HG03064 (cell line): ENCODE measurements around the gene CCDC9B.

Experiments used
- ATAC-seq: cut with Tn5 transposase; IDR thresholded peaks from one replicate; pipeline ENCODE4 v1.9.1; 2021; ENCODE audit warnings: low read depth; ENCODE audit not compliant: unreplicated experiment

CCDC9B gene

DNA sequence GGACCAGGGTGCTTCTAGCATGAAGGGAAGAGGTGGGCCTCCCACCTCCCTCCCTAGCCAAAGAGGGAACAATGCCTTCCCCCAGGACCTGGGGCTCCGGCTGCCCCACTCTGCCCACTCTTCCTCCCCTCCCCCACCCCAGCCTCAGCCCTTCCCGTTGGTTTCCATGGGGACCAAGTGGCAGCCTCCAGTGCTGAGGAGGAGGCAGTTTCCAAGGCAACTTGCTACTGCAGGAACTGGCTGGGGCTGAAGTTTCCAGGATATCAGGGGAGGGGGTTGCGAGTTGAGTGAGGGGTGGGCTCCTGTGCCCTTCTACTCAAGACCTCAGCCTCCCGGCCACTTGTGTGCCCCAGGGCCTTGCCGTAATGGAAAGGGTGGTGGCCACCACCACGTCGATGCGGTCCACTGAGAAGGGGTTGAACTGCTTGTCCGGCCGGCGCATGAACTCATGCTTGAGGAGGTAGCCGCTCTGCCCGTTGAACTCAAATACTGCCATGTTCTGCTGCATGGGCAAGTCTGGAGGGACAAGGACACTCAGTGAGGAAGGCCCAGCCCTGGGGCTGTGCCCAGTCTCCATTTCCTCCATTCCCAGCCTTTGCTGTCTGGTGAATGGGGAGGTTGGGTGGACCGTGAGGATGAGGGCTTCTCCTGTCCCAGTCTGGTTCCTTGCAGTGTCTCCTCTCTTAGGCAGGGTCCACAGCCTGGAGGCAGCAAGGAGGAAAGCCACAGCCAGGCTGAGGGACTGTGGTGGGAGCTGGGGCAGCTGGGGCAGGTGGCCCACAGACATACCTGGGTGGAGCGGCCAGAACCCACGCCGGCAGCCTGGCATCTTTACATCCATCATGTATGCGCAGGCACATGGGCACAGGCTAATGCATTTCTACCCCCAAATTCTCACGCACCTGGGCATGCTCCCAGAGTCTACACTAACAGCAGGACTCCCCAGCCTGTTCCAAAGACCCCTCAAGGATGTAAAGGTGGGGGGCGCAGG, 46.5 kb downstream of the CCDC9B start:
- ATAC-seq: no peak

- no peak for ATAC-seq
Measured at GRCh38 chr15:40293006-40293405, 47.7 kb downstream of the CCDC9B start.

DNA sequence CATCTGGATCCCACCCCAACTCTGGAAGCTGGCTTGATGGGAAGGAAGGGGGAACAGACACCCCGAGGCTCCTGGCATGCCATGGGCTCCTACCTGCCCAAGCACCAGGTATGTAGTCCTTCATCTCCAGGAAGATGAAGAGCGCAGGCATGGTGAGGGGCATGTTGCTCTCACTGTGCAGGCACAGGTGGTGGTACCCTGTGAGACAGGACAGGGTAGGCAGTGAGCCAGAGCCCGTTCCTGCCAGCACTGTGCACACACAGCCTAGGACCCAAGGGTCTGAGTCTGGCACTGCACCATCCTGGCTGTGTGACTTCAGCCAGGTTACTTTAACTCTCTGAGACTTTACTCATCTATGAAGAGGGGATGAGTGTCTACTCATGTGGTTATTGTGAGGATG, 48.5 kb downstream of the CCDC9B start:
- no peak for ATAC-seq

- no peak for ATAC-seq
Measured at GRCh38 chr15:40290918-40291574, 49.7 kb downstream of the CCDC9B start.

DNA sequence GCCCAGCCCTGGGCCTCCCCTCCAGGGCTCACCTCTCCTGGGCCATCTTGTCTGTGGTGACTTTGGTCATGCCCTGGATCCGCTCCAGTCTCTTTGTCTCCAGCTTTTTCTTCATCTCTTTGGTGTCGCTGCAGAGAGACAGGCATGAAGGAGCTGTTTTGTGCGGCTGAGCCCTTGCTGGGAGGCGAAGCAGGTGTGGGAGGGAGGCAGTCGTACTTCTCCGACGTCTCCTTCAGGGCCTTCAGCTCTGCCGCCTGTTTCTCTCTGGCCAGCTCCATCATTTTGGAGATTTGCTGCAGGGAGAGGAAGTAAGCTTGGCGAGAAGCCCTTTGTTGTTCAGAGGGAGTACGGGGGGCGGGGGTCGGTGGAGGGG, 50.2 kb downstream of the CCDC9B start:
- no peak for ATAC-seq

- ATAC-seq: no peak
Measured at GRCh38 chr15:40289140-40289775, 51.5 kb downstream of the CCDC9B start.

DNA sequence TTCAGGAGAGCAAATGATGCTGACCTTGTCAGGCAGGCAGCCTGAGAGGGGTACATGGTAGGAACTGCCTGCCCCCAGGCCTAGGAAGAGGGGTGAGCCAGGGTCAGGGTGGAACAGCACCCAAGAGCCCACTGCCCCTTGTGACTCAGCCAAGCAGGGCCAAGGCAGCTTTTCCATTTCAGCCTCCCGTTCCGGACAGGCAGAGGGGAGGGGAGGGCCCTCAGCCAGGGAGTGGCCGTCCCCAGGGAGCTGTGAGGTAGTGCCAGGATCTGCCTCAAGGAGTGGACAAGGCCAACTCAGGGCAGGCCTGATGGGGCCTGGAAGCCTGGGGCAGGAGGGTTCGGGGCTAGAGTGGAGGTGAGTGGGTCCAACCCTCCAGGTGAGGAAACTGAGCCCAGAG, 52.8 kb downstream of the CCDC9B start:
- ATAC-seq: no peak

- ATAC-seq: no peak
Measured at GRCh38 chr15:40287505-40287904, 53.2 kb downstream of the CCDC9B start.

GRCh38 chr15:40286794-40287193, 53.9 kb downstream of the CCDC9B start:
- no peak for ATAC-seq

DNA sequence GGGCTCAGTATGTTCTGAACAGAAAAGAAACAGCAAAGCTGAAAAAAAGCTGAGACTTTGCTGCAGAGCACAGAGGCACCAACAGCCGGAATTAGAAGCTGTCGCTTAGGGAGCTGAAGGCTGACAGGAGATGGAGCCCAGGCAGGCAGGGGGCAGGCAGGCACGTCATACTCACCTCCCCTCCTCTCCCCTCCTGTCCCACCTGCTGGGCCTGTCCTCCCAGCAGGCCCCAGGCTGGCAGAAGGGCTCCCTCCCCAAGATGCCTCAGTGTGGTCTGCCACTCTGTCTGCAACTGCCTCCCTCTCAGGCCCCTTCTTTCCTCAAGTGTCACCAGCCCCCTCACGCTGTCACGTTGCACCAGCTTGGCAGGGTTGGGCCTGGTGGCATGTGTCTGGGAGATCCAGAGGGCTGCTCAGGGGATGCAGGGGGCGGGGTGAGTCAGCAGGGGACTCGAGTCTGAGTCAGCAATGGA, 54.6 kb downstream of the CCDC9B start:
- ATAC-seq: no peak

DNA sequence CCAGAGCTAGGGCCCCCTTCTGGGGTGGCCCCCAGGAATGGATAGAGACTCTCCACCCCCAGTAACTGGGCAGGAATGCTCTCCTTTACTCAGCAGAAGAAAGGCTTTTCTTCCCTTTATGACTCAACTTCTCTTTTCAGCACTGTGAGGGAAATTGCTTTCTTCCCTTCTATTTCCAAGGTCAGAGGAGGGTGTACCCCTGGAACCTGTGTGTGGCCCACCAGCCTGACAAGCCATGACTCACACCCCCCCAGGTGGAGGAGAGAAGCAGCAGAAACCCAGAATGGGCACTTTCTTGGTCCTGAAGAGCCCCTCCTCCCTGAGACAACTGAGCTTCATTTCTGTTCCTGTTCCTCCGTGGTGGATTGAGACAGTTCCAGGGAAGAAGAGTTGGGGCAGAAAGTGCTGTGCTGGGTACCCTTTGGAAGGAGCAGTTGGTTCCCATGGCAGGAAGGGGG, 55.2 kb downstream of the CCDC9B start:
- ATAC-seq: no peak

DNA sequence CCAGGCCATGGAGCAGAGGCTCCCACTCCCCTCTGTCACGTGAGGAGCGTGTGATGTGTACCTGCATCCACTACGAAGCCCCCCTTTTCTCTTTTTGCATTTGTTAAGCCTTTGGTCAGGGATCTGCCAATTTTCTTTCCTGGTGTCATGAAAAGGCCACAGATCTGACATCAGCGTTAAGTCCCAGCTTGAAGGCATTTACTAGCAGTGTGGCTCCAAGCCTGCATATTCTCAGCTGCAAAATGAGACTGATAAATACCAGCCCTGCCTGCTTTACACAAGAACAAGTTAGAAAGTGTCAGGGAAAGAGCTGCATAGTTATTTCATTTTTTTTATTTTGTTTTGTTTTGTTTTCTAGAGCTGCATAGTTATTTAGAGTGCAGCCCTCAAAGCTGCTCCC, 55.6 kb downstream of the CCDC9B start:
- ATAC-seq: no peak

DNA sequence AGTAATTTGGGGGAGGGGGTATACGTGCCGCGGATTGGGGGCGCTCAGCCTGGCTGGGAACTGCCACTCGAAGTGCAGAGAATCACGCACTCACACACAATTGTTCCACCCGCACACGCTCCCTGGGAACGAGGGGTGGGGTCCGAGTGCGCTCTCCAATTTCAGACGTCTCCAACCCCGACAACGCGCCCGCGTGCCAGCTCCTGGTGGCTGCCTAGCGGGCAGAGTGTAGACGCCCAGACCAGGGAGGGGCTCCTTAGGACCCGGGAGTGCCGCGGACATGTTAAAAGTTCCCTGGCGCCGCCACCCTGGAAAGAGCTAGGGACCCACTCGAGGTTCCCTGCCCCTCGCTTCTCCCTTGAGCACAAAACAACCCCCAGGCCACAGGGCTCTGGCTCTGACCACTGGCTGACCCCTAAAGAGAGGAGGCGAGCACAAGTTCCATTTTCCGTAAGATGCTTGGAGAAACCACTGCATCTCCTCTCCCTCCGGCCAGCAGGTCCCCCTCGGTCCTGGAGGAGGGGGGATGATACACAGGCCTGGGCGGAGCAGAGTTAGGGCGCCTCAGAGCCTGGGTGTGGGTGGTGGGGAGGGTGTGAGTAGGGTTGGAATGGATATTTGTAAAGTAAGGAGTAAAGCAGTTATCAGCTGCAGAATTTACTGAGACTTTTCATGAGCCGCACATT, 57.0 kb downstream of the CCDC9B start:
- ATAC-seq: no peak

DNA sequence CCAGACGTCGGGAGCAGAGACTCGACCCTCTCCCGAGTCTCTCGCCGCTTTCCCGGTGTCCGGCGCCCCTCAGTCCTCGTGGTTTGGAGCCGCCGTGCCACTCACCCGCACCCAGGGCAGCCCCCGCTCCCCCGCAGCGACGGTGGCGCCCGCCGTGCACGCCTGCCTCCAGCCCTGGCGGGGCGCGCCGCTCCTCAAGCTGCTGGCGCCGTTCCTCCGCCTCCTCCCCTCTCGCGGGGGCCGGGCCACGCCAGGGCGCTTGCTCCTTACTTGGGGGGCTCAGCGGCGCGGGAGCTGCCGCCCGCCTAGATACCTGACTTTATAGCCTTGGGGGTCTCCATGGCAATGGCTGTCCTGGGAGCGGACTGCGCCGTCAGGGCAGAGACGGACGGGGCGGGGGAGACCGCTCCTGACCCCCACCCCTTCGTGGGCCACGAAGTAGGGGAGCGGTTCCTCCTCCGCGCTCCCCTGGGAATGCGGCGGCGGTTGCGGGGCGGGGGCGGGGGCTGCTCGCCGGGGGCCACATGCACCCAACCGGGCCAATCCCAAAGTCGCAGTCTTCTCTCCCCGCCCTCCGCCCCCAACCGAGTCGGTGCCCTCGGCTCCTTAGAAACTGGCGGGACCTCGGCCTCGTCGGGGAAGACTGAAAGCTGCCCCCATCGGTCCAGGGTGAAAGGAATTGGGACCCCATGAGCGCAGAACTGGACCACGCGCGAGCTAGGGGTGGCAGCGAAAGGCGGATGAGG, 57.7 kb downstream of the CCDC9B start, which contains the start of gene ANKRD63:
Gene ANKRD63, minus strand, starts transcription at position 196 of the 746 bp plus-strand sequence. CDS start 478 bp downstream, outside the sequence.
- no peak for ATAC-seq

GRCh38 chr15:40282147-40282868, 58.4 kb downstream of the CCDC9B start:
- no peak for ATAC-seq

GRCh38 chr15:40281801-40282146, 59.0 kb downstream of the CCDC9B start:
- ATAC-seq: no peak
